ENCODE data around the gene SPRYD3. TPM values are rescaled to one million over a fixed set of nuclear protein-coding genes. Genes with fewer than 3 reads are reported as not detected.
"Not testable (repeated sequence)": the region's sequence is repeated elsewhere in the genome, so short reads cannot be mapped to it uniquely, and the experiment has no call there.

The SPRYD3 gene

GRCh38 chr12:53042607-53043454 is 36.4 kb downstream of the SPRYD3 start:
- Histone ChIP-seq H3K9me3 (replicated peaks; ENCODE audit: low read length) (no peaks in the 10 kb centered on the region), H3K36me3 (ENCODE audit: insufficient read depth, low read length) (peaks cover 32% of the 10 kb centered on the region), H3K9ac (ENCODE audit: low read depth, low read length) (no peak overlapping the region), H3K4me3 (ENCODE audit: low read length) (no peak overlapping the region), H3K27me3 (ENCODE audit: control insufficient read depth, insufficient read depth, low read length) (no peaks in the 10 kb centered on the region), H3K4me1 (ENCODE audit: control insufficient read depth, insufficient read depth, low read length) (peaks cover 26% of the 10 kb centered on the region), H3K4me2 (ENCODE audit: low read length) (no peak overlapping the region)

GRCh38 chr12:53039851-53040250 is 39.3 kb downstream of the SPRYD3 start:
- Histone ChIP-seq H3K4me2 (ENCODE audit: low read length) (no peak overlapping the region), H3K9ac (ENCODE audit: low read depth, low read length) (no peak overlapping the region), H3K4me1 (ENCODE audit: control insufficient read depth, insufficient read depth, low read length) (peaks cover 8% of the 10 kb centered on the region), H3K4me3 (ENCODE audit: low read length) (no peak overlapping the region), H3K9me3 (replicated peaks; ENCODE audit: low read length) (no peaks in the 10 kb centered on the region), H3K27me3 (ENCODE audit: control insufficient read depth, insufficient read depth, low read length) (no peaks in the 10 kb centered on the region), H3K36me3 (ENCODE audit: insufficient read depth, low read length) (peaks cover 55% of the 10 kb centered on the region)

- no peaks in the 10 kb centered on the region for H3K9me3 ChIP-seq (replicated peaks; ENCODE audit: low read length)
- H3K4me1 ChIP-seq (ENCODE audit: control insufficient read depth, insufficient read depth, low read length), result peaks cover 4% of the 10 kb centered on the region
- no peak overlapping the region for H3K4me3 ChIP-seq (ENCODE audit: low read length)
- peaks cover 65% of the 10 kb centered on the region for H3K36me3 ChIP-seq (ENCODE audit: insufficient read depth, low read length)
- no peaks in the 10 kb centered on the region for H3K27me3 ChIP-seq (ENCODE audit: control insufficient read depth, insufficient read depth, low read length)
- no peak overlapping the region for H3K9ac ChIP-seq (ENCODE audit: low read depth, low read length)
- H3K4me2 ChIP-seq (ENCODE audit: low read length), result no peak overlapping the region
These were observed 42.4 kb downstream of the SPRYD3 start for GRCh38 chr12:53036802-53037201.

GRCh38 chr12:53034459-53034858 is 44.7 kb downstream of the SPRYD3 start:
- peaks cover 4% of the 10 kb centered on the region for H3K4me1 ChIP-seq (ENCODE audit: control insufficient read depth, insufficient read depth, low read length)
- H3K36me3 ChIP-seq (ENCODE audit: insufficient read depth, low read length), result peaks cover 67% of the 10 kb centered on the region
- H3K9ac ChIP-seq (ENCODE audit: low read depth, low read length), result no peak overlapping the region

GRCh38 chr12:53033832-53034231 is 45.4 kb downstream of the SPRYD3 start:
- not testable (repeated sequence) for H3K4me1 ChIP-seq (ENCODE audit: control insufficient read depth, insufficient read depth, low read length); H3K4me2 ChIP-seq (ENCODE audit: low read length); H3K9me3 ChIP-seq (replicated peaks; ENCODE audit: low read length); H3K4me3 ChIP-seq (ENCODE audit: low read length); H3K27me3 ChIP-seq (ENCODE audit: control insufficient read depth, insufficient read depth, low read length); H3K9ac ChIP-seq (ENCODE audit: low read depth, low read length)
- H3K36me3 ChIP-seq (ENCODE audit: insufficient read depth, low read length), result peaks cover 64% of the 10 kb centered on the region

More at GRCh38 chr12:53034459-53034858, 44.7 kb downstream of the SPRYD3 start:
- Histone ChIP-seq H3K9me3 (replicated peaks; ENCODE audit: low read length) (no peaks in the 10 kb centered on the region), H3K4me2 (ENCODE audit: low read length) (no peak overlapping the region), H3K4me3 (ENCODE audit: low read length) (no peak overlapping the region), H3K27me3 (ENCODE audit: control insufficient read depth, insufficient read depth, low read length) (no peaks in the 10 kb centered on the region)

GRCh38 chr12:53031616-53032015 is 47.6 kb downstream of the SPRYD3 start:
- H3K36me3 ChIP-seq (ENCODE audit: insufficient read depth, low read length), result peaks cover 62% of the 10 kb centered on the region
- no peak overlapping the region for H3K9ac ChIP-seq (ENCODE audit: low read depth, low read length)

GRCh38 chr12:53027014-53027413 is 52.2 kb downstream of the SPRYD3 start:
- not testable (repeated sequence) for H3K9ac ChIP-seq (ENCODE audit: low read depth, low read length); H3K4me1 ChIP-seq (ENCODE audit: control insufficient read depth, insufficient read depth, low read length); H3K9me3 ChIP-seq (replicated peaks; ENCODE audit: low read length); H3K4me3 ChIP-seq (ENCODE audit: low read length); H3K27me3 ChIP-seq (ENCODE audit: control insufficient read depth, insufficient read depth, low read length); H3K4me2 ChIP-seq (ENCODE audit: low read length)
- H3K36me3 ChIP-seq (ENCODE audit: insufficient read depth, low read length), result peaks cover 72% of the 10 kb centered on the region

More at GRCh38 chr12:53031616-53032015, 47.6 kb downstream of the SPRYD3 start:
- no peaks in the 10 kb centered on the region for H3K9me3 ChIP-seq (replicated peaks; ENCODE audit: low read length)
- no peaks in the 10 kb centered on the region for H3K27me3 ChIP-seq (ENCODE audit: control insufficient read depth, insufficient read depth, low read length)
- no peak overlapping the region for H3K4me2 ChIP-seq (ENCODE audit: low read length)
- no peaks in the 10 kb centered on the region for H3K4me1 ChIP-seq (ENCODE audit: control insufficient read depth, insufficient read depth, low read length)
- H3K4me3 ChIP-seq (ENCODE audit: low read length), result no peak overlapping the region

GRCh38 chr12:53025250-53025649 is 53.9 kb downstream of the SPRYD3 start:
- H3K27me3 ChIP-seq (ENCODE audit: control insufficient read depth, insufficient read depth, low read length), result no peaks in the 10 kb centered on the region
- H3K36me3 ChIP-seq (ENCODE audit: insufficient read depth, low read length), result peaks cover 75% of the 10 kb centered on the region
- H3K4me3 ChIP-seq (ENCODE audit: low read length), result no peak overlapping the region
- no peaks in the 10 kb centered on the region for H3K9me3 ChIP-seq (replicated peaks; ENCODE audit: low read length)
- H3K4me2 ChIP-seq (ENCODE audit: low read length), result no peak overlapping the region
- no peak overlapping the region for H3K9ac ChIP-seq (ENCODE audit: low read depth, low read length)
- no peaks in the 10 kb centered on the region for H3K4me1 ChIP-seq (ENCODE audit: control insufficient read depth, insufficient read depth, low read length)

GRCh38 chr12:53014709-53015108 is 64.5 kb downstream of the SPRYD3 start:
- Histone ChIP-seq H3K9me3 (replicated peaks; ENCODE audit: low read length) (no peaks in the 10 kb centered on the region), H3K4me1 (ENCODE audit: control insufficient read depth, insufficient read depth, low read length) (peaks cover 5% of the 10 kb centered on the region), H3K36me3 (ENCODE audit: insufficient read depth, low read length) (peaks cover 55% of the 10 kb centered on the region), H3K9ac (ENCODE audit: low read depth, low read length) (no peak overlapping the region), H3K4me2 (ENCODE audit: low read length) (no peak overlapping the region), H3K27me3 (ENCODE audit: control insufficient read depth, insufficient read depth, low read length) (no peaks in the 10 kb centered on the region), H3K4me3 (ENCODE audit: low read length) (no peak overlapping the region)

Small RNA genes lying within 50 kb of the gene (small RNA-seq; reads per million reads assigned to genes)
- gene MIR6757, result not detected
